ENCODE results near the gene SNX1. TPM values are rescaled to one million over a fixed set of nuclear protein-coding genes. Genes with fewer than 3 reads are reported as not detected.

SNX1 gene
- total and polyA plus RNA-seq, 10 of the 15 experiments (the other 5 are each of a cell fraction or from before 2014, with no cell fraction given): 17.8 to 115 (median 96.3) TPM

- TF ChIP-seq ZBTB4 (CRISPR knock-in tag; IDR thresholded peaks at IDR 0.05) (no peak), SMAD5 (IDR thresholded peaks at IDR 0.05; ENCODE audit: low read depth) (no peak), TARDBP (IDR thresholded peaks at IDR 0.05; ENCODE audit: borderline replicate concordance) (no peak), HCFC1 (IDR thresholded peaks at IDR 0.05; ENCODE audit: low read length) (no peak), SP1 (IDR thresholded peaks at IDR 0.05; ENCODE audit: low read depth, low read length) (no peak), POU2F2 (IDR thresholded peaks at IDR 0.05; ENCODE audit: borderline replicate concordance, low read depth, low read length) (no peak), MYB (IDR thresholded peaks at IDR 0.05; ENCODE audit: borderline replicate concordance, low read depth, low read length) (no peak), IKZF2 (IDR thresholded peaks at IDR 0.05) (no peak), FOXK2 (IDR thresholded peaks at IDR 0.05) (no peak), HSF1 (IDR thresholded peaks at IDR 0.05; ENCODE audit: low read depth, low read length) (no peak), RFX5 (IDR thresholded peaks at IDR 0.05; ENCODE audit: low read depth, low read length) (peak; percentile 83), NFXL1 (IDR thresholded peaks at IDR 0.05; ENCODE audit: borderline replicate concordance) (no peak), STAT3 (IDR thresholded peaks at IDR 0.05; ENCODE audit: low read depth, low read length) (no peak), RELA (IDR thresholded peaks at IDR 0.05; ENCODE audit: borderline replicate concordance, partially characterized antibody) (no peak), CUX1 (IDR thresholded peaks at IDR 0.05; ENCODE audit: insufficient replicate concordance, low read depth, low read length) (no peak), SRF (IDR thresholded peaks at IDR 0.05; ENCODE audit: low read depth in 2 of 2, low read length in 2 of 2) (no peak)
- TF ChIP-seq, protein P1, sequence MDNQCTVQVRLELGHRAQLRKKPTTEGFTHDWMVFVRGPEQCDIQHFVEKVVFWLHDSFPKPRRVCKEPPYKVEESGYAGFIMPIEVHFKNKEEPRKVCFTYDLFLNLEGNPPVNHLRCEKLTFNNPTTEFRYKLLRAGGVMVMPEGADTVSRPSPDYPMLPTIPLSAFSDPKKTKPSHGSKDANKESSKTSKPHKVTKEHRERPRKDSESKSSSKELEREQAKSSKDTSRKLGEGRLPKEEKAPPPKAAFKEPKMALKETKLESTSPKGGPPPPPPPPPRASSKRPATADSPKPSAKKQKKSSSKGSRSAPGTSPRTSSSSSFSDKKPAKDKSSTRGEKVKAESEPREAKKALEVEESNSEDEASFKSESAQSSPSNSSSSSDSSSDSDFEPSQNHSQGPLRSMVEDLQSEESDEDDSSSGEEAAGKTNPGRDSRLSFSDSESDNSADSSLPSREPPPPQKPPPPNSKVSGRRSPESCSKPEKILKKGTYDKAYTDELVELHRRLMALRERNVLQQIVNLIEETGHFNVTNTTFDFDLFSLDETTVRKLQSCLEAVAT (IDR thresholded peaks at IDR 0.05): no peak
- TF ChIP-seq, protein P2, sequence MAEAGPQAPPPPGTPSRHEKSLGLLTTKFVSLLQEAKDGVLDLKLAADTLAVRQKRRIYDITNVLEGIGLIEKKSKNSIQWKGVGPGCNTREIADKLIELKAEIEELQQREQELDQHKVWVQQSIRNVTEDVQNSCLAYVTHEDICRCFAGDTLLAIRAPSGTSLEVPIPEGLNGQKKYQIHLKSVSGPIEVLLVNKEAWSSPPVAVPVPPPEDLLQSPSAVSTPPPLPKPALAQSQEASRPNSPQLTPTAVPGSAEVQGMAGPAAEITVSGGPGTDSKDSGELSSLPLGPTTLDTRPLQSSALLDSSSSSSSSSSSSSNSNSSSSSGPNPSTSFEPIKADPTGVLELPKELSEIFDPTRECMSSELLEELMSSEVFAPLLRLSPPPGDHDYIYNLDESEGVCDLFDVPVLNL (IDR thresholded peaks at IDR 0.05; ENCODE audit: low read depth, low read length): no peak
Observed at GRCh38 chr15:64089543-64090280, 6.1 kb upstream of the SNX1 start (continued).

Measured in GM12878 (cell line).